GM18498 (cell line): ENCODE results near the gene C17orf113.
A peak's percentile ranks its signal among the peaks of the same experiment; 100 is the strongest.
"Not testable (repeated sequence)": the region's sequence is repeated elsewhere in the genome, so short reads cannot be mapped to it uniquely, and the experiment has no call there.

Experiments
- ATAC-seq: cut with Tn5 transposase; IDR thresholded peaks from one replicate; pipeline ENCODE4 v1.9.1; 2021; ENCODE audit warnings: mild to moderate bottlenecking, moderate library complexity; ENCODE audit not compliant: unreplicated experiment

The C17orf113 gene

DNA sequence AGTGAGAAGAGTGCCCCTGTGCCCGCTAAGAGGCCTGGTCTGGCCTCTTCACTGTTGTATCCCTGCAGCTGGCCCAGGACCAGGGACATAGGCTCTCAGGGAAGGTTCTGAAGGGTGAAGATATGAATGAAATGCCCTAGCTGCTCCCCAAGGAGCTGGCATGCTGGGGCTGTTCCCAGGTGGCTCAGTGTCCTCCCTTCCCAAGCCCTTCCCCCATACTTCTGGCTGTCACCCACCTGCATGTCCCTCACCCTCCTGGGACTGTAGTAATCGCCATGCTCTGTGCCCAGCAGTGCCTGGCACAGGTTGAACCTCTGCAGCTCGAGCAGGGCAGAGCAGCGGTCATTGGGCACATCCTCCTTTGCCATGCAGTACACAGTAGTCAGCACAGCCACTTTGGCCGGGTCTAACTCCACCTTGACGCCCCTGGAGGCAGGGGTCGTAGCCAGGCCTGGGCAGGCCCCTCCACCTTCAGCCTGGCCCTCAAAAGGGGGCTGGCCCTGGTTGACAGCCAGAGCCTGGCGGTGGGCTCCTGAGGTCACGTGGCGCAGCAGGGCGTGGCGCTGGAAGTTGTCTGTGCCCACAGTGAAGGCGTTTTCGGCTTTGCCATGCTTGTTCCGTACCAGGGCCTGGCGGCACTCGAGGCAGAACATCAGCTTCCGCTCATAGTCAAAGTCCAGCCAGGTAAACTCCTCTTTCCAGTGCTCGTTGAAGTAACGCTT is 7.6 kb downstream of the C17orf113 start:
- no peak for ATAC-seq

DNA sequence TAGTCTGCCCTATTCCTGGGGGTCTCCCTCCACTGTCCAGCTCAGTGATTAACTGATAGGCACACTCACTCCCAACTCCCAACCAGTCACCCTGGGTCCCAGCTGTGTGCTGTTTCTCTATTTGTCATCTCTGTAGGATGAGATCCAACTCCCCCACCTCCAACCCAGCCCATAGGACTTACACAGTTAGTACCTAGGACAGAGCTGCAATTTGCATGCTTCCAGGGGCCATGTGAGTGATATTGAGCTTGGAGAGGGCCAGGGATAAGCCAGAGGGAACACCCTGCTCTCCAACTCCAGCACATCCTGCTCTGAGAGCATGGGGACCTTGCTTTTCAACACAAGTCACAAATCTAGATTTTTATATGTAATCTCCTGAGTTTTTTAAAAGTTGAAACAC is 8.8 kb downstream of the C17orf113 start:
- no peak for ATAC-seq

DNA sequence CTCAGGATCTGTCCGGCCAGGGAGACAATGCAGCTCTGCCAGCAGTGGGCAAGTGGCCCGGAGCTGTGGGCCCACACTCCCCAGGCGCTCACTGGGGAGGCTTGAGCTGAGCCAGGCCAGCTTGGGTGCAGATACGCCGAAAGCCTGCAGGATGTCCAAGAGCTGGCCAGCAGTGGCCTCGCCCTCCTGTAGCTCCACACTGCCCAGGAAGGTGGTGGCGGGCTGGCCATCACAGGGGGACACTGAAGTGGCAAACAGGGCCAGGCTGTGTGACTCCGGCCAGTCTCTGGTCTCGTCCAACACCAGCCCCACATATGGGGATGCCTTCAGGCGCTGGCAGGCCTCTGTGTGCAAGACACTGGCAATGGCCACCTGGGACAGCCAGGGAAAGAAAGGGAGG is 9.6 kb downstream of the C17orf113 start:
- no peak for ATAC-seq

DNA sequence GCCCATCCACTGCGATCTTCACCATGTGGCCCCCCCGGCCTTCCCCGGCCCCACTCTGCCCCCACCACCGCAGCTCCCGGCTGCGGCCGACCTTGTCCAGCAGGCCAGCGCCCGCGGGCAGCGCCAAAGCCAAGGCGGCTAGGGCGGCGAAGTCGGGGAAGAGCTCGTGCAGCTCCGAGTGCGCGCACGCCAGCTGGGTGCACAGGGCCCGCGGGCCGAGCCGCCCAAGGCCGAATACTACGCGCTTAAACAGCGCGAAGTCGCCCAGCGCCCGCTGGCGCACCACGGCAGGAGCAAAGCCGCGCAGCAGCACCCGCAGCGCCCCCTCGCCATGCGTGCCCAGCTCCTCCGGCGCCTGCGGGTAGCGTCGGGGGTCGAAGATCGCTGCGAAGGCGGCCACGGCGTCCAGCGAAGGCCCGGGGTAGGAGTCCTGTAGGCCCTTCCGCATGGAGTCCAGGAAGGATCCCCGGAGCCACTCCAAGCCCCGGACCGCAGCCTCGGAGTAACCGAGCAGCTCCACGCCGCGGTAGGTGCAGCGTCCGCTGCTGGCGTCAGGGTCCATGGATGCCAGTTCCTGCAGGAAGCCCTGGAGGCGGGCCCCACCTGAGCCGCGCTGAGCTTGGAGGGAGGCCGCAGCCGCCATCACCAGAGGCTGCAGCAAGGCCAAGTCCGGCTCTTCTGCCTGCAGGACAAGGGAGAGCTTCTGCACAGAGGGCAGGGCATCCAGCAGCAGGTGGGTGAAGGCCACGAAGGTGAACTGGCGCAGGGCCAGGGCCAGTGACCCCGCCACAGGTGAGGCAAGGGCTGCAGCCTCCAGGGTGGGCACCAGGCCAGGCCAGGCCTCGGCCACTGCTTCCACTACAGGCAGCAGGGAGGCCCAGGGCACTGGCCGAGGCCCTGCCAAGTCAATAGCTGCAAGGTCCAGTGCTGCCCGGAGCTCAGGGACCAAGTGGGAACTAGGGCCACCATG is 10.3 kb downstream of the C17orf113 start:
- ATAC-seq = no peak

DNA sequence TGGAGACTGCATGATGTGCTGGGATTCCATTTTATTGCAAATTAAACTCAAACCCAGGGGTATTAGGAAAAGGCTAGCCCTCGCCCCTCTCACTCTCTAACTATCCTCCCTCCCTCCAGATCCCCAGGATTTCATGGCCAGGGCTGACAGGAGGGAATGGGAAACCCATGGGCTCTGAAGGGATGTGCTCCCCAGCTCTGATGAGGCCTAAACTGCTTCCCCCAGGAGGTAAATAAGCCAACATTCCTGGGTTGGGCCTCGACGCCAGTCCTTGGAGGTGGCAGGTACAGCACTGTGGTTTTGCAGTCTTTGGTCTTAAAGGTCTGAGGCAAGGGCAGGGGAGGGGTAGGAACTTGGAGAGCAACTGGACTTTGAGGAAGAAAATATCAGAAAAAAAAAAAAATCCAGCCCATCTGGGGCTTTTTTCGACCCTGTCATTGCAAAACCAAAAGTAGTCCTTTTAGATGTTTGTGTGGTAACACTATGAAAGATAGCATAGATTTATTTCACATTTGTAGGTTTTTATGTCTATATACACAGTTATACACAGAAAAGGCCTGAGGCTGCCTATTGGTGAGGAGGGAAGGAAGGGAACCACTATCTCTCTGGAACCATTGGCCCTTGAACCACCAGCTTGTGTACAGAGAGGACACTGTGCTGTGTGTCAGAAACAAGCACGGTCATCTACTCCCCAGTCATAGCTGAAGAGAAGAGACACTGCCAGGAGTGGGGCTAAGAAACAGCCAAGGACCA is 12.0 kb downstream of the C17orf113 start:
- no peak for ATAC-seq

DNA sequence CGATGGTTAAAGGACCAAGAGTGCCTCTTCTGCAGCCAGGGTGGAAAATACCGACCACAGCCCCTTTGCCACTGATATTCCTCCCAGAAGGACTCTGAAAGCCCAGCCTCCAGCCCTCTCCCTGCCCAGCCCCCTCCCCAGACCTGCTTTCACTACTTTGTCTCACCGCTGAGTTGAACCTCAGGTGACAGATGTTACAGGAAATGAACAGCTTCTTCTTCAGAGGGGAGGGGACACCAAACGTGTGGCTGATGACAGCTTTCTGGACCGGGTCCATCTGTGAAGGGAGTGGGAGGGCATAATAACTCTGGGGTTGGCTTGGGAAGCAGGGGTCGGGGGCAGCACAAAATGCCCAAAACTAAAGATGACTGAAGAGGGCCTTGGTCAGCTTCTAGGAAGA is 16.3 kb downstream of the C17orf113 start:
- ATAC-seq = no peak

DNA sequence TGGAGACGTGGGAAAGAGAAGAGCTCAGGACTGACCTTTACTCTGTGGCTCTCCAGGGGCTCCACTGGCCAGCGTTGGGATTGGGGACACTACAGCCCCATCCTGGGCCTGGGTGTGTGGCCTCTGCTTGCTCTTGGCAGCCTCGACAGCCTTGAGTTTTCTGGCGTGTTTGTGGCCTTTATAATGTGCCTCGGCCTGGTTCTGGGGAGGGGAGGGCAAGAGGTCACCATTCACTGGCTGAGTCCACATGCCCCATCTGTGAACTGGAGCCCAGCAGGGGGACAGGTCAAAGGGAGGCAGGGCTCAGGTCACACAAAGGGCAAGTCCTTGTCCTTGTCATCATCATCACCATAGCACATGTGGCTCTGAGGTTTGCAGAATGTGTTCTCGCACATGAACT is 18.8 kb downstream of the C17orf113 start:
- no peak for ATAC-seq

DNA sequence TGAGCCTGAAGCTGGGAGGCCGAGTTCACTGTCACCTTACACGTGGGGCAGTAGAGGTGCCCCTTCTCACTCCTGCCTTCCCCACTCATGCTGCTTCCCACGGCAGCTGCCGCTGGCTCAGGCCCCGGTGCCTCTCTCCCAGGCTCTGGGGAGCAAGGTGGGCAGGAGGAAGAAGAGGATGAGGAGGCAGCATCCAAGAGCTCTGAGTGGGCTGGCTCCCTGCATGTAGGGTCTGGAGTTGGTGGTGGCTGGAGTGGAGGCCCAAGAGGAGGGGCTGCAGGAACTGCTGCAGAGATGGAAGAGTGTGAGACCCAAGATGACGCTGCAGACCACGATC is 21.6 kb downstream of the C17orf113 start:
- ATAC-seq = no peak

DNA sequence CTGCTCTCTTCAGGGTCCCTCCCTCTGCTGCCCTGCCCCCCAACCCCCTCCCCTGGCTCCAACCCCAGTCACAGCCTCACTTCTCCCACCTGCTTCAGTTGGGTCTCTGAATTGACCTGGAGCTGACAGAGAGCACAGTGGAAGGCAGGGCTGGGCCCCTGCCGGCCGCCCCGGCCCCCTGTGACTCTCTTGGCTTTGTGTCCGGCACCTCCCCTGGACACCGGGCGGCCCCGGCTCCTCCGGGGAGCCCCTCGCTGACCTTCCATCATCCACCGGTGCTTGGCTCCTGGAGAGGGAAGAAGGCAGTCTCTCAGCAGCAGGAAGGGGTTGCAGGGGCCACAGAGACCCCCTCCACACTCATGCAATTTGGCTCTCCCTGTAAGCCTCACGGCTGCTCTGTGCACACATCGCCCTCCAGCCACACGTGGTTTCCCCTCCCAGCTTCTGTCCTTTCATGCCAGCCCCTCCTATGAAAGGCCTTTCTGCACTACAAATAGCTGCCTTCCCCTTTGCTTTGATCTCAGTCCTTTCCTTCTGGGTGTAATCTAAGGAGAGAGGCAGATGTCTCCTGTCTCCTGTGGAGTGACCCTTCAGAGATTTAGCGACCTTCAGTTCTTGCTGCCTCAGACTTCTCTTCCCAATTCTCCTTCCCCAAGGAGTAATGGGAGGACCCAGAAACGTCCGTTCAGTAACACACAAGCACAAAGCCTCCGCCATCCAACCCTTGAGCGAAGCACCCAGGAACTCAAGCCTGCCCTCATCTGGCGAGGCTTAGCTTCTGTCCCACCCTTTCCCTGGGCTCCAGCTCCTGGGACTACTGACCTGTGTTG is 22.2 kb downstream of the C17orf113 start:
- no peak for ATAC-seq

DNA sequence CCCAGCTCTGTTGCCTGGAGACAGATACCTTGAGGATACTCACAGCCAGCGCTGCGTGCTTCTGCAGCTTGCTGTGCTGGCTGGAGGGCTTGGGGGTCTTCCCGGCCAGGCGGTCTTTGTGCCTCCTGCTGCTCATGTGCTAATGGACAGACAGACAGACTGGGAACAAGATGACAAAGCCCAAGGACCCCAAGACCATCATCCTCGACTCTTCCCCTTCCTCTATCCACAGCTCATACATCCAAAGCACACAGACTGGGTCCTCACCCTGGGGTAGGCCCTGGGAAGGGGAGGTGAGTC is 22.9 kb downstream of the C17orf113 start:
- ATAC-seq = no peak

DNA sequence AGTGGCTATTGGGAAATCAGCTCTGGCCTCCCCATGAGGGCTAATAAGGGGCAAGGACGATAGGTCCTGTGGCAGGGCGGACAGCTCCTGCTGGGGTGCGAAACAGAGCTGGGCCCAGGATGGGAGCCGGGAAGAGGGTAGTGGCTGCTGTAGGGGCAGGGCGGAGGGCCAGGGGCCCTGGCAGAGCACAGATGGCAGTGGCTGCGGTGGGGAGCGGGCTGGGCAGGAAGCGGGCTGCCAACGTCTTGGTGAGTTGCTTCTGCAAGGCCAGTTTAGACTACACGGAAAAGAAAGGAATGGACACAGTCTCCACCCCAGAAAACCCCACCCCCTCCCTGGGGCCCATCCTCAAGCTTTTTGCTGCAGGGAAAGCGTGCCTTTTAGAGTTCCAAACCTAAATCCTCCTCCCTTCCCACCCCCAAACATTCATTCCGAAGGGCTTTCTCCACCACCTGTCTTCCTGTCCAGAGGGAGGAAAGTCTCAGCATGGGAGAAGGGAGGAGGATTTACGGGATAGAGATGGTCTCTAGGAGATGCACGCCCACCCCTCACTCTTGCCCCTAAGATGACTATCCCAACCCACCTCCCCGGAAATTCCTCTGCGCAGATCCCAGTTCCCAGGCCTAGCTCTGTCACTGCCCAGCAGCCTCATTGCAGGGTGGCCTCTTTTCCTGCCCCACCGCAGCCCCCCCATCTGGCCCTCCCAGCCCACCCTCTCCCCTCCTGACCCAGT is 23.4 kb downstream of the C17orf113 start:
- ATAC-seq = no peak

DNA sequence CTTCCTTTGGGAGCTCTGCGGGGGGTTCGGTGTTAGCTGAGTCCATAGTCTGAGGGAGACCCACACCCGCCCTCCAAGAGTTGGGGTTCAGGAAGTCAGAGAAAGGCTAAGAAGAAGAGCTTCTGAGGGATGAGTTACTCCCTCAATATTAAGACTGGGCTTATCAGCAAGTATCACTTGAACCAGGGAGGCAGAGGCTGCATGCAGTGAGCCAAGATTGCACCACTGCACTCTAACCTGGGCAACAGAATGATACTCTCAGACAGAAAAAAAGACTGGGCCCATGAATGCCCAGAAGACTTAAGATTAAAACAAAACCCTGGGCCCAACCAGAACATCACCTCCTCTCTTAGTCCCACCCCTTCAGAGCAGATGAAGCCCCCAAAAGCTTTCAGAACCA is 24.5 kb downstream of the C17orf113 start:
- ATAC-seq = no peak

DNA sequence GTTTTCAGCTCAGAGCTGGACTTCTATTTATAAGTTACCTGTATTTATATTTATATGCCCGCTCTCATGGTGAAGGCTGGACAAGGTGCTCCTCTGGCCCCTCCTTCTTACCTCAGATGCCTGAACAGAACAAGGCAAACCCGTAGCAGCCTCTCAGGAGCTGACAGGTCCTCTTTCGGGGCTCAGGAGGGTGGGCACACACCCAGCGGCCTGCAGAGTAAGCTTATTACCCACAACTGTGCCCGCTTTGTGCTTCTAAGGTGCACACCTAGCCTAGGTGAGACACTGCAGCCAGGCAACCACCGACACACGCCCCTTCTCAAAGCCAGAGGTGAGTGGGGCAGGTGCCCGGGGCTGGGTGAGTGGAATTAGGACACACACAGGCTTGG is 25.2 kb downstream of the C17orf113 start:
- ATAC-seq = no peak

DNA sequence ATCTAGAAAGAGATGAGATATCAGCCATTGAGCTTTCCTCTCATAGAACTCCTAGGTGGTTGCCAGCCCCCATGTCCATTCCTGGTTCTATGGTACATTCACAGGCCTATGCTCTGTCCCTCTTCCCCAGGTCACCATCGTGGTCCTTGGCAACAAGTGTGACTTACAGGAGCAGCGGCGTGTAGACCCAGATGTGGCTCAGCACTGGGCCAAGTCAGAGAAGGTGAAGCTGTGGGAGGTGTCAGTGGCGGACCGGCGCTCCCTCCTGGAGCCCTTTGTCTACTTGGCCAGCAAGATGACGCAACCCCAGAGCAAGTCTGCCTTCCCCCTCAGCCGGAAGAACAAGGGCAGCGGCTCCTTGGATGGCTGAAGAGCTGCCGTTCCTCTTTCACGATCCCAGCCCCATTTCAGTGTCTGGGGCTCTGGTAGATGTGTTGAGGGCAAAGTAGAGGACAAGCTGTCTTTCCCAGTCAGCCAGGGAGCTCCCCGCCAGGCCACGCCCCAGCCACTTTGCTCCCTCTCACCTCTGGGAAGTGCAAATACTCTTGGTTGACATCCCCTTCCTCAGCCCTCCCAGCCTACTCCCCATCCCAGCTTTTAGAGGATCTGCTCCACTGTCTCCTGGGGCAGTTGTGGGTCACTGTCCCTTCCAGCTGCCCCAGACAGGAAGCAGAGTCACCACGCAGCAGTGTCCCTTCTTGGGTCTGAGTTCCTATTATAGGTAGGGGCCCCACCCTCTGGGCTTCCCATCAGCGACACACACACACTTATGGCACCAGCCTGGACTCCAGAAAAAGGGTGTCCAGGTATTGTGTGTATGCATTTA is 26.7 kb downstream of the C17orf113 start:
- no peak for ATAC-seq

DNA sequence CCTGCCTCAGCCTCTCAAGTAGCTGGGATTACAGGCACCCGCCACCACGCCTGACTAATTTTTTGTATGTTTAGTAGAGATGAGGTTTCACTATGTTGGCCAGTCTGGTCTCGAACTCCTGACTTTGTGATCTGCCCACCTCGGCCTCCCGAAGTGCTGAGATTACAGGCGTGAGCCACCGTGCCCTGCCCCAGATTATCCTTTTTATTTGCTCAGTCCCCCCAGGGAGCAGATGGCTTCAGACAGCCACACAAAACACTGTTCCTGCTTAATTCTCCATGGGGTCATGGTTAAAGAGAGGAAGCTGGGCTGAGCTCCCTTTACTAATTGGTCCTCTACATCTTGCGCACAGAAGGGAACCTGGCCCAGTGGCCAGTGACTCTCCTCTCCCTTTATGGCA is 29.6 kb downstream of the C17orf113 start:
- ATAC-seq = not testable (repeated sequence)

DNA sequence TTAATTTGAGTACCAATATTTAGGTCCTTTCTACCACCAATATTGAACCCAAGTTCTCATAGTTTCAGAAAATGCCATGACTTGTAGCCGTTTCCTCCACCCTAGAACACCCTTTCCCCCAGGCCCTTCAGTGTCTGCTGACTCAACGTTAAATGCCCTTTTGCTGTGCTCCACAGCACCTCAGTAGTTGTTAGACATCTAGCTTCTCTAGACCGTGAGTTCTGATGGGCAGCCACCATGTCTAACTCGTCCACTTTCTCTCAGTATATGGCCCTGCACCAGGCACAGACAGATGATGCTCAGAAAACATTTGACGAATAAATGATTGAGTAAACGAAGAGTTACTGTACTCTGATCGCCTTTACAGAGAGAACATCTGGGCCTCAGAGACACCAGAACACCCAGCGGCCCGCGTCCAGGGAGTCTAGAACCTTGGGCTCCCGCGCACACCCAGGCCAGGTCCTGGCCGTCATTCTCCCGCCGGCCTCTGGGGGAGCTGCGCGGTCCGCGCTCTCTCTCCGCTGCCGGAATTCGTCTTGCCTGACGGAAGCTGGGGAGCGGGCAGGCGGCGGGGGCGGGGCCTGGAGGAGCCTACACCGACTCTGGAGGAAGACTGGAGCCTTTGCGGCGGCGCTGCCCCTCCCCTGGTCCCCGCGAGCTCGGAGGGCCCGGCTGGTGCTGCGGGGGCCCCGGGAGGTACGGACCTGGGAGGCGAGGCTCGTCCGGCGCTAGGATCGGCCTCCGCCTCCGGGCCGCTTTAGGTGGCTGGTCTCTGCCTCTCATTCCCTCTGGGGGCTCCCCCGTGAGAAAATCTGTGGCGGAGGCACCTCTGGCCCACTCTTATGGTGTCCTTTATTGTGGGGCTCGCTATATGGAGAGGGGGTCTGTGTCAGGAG is 30.6 kb downstream of the C17orf113 start, which contains the start of gene NKIRAS2:
TSS of gene NKIRAS2 (plus strand) at position 582 of the 896 bp plus-strand sequence. CDS start 1,488 bp downstream, outside the sequence.
- ATAC-seq = peak; percentile 64

DNA sequence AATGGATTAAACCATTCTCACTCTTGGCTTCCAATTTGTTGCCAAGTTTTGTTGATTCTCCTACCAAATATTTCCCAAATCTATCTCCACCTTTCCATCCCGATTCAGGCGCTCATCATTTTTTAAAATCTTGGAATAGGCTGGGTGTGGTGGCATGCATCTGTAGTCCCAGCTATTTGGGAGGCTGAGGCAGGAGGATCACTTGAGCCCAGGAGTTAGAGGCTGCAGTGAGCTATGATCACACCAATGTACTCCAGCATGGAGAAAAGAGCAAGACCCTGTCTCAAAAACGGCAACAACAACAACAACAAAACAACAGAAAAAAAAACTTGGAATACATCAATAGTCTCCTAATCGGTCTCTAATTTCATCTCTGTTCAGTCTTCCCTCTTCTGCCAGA is 31.4 kb downstream of the C17orf113 start:
- ATAC-seq = no peak

DNA sequence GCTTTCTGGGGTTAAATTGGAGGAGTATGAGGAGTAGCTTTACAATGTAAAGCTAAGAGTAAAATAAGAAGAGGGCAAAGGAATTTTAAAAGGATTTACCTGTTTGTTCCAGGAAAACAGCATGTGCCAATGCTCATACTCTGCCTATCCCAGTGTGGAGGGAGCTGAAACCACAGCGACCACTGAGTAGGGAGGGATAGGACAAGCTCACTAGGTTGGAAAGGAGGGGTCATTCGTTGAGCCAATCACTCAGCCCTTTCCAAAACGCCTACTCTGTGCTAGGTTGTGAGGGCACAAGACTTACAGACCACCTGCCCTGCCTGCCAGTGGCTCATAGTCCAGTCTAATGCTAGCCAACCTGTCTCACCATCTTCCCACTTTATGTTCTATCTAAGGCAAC is 32.1 kb downstream of the C17orf113 start:
- ATAC-seq = no peak
